HepG2 (cell line): Measurements from ENCODE around the gene MAPRE3. TPM values are rescaled to one million over a fixed set of nuclear protein-coding genes. Genes with fewer than 3 reads are reported as not detected.
A peak's percentile ranks its signal among the peaks of the same experiment; 100 is the strongest.

Experiments used
- AKAP8 ChIP-seq: sonication (generic); formaldehyde crosslinking; IDR thresholded peaks from 2 replicates; pipeline ENCODE4 v1.5.1; 2020; ENCODE audit warnings: mild to moderate bottlenecking, missing genetic modification reagents
- BHLHE40 ChIP-seq: IDR thresholded peaks from 2 replicates; pipeline ENCODE4 v1.6.1; 2011; ENCODE audit warnings: low read length, improper control_type of control experiment
- CEBPB ChIP-seq: IDR thresholded peaks from 2 replicates; pipeline ENCODE4 v1.6.1; 2011; ENCODE audit warnings: low read depth, low read length, improper control_type of control experiment, borderline replicate concordance
- DNMT3B ChIP-seq: conservative IDR thresholded peaks from 2 replicates; pipeline ENCODE4 v1.6.1; 2016; ENCODE audit warnings: missing biosample characterization, control low read depth
- FOXA3 ChIP-seq: IDR thresholded peaks from 2 replicates; pipeline ENCODE4 v1.6.1; 2016; ENCODE audit warnings: missing genetic modification reagents, missing compliant biosample characterization
- GATAD2A ChIP-seq: IDR thresholded peaks from 2 replicates; pipeline ENCODE4 v1.6.1; 2016
- HMGA1 ChIP-seq: sonication (generic); formaldehyde crosslinking; conservative IDR thresholded peaks from 2 replicates; pipeline ENCODE4 v1.4.0; 2020; ENCODE audit warnings: missing genetic modification reagents
- NCOR1 ChIP-seq: fragments of 200-600 bp; sonication (generic); IDR thresholded peaks from 2 replicates; pipeline ENCODE4 v1.7.0; 2017; ENCODE audit warnings: antibody characterized with exemption, low read length, borderline replicate concordance
- NR2F1 ChIP-seq, 2 experiments: fragments of 450-650 bp in 1 of 2; formaldehyde crosslinking in 1 of 2; IDR thresholded peaks; 2 replicates each; pipeline versions ENCODE4 v1.5.0 to v1.6.1; 2016 to 2020; ENCODE audit warnings: mild to moderate bottlenecking in 1 of 2, missing compliant biosample characterization in 1 of 2, missing genetic modification reagents in 1 of 2, moderate library complexity in 1 of 2
- NR2F6 ChIP-seq, 2 experiments: IDR thresholded peaks; 2 replicates each; pipeline ENCODE4 v1.6.1; 2016; ENCODE audit warnings: antibody characterized with exemption in 1 of 2, mild to moderate bottlenecking in 1 of 2
- ZBTB1 ChIP-seq: sonication (generic); formaldehyde crosslinking; IDR thresholded peaks from 2 replicates; pipeline ENCODE4 v1.4.0; 2020; ENCODE audit warnings: missing genetic modification reagents, borderline replicate concordance
- ZFP37 ChIP-seq: sonication (generic); formaldehyde crosslinking; IDR thresholded peaks from 2 replicates; pipeline ENCODE4 v1.4.0; 2020; ENCODE audit warnings: missing genetic modification reagents, borderline replicate concordance
- ZKSCAN8 ChIP-seq: IDR thresholded peaks from 2 replicates; pipeline ENCODE4 v1.6.1; 2016; ENCODE audit warnings: borderline replicate concordance, missing genetic modification reagents, missing compliant biosample characterization
- ZMAT3 ChIP-seq: sonication (generic); formaldehyde crosslinking; conservative IDR thresholded peaks from 2 replicates; pipeline ENCODE4 v1.7.0; 2021; ENCODE audit warnings: missing genetic modification reagents
- ZNF335 ChIP-seq: sonication (generic); formaldehyde crosslinking; IDR thresholded peaks from 2 replicates; pipeline ENCODE4 v1.4.0; 2020; ENCODE audit warnings: missing genetic modification reagents
- ZNF337 ChIP-seq: sonication (generic); formaldehyde crosslinking; IDR thresholded peaks from 2 replicates; pipeline ENCODE4 v1.5.1; 2020; ENCODE audit warnings: missing genetic modification reagents, low read depth, mild to moderate bottlenecking, borderline replicate concordance
- ZNF367 ChIP-seq: sonication (generic); formaldehyde crosslinking; IDR thresholded peaks from 2 replicates; pipeline ENCODE4 v1.4.0; 2020; ENCODE audit warnings: missing genetic modification reagents, borderline replicate concordance
- ZNF431 ChIP-seq: sonication (generic); formaldehyde crosslinking; IDR thresholded peaks from 2 replicates; pipeline ENCODE4 v1.9.0; 2022; ENCODE audit warnings: missing genetic modification reagents, low read depth, mild to moderate bottlenecking, borderline replicate concordance
- ZNF629 ChIP-seq: sonication (generic); formaldehyde crosslinking; conservative IDR thresholded peaks from 2 replicates; pipeline ENCODE4 v1.5.0; 2020; ENCODE audit warnings: missing genetic modification reagents
- ZNF768 ChIP-seq: sonication (generic); formaldehyde crosslinking; IDR thresholded peaks from 2 replicates; pipeline ENCODE4 v1.4.0; 2020; ENCODE audit warnings: missing genetic modification reagents
- ZNF773 ChIP-seq: sonication (generic); formaldehyde crosslinking; IDR thresholded peaks from 2 replicates; pipeline ENCODE4 v1.4.0; 2020; ENCODE audit warnings: missing genetic modification reagents, borderline replicate concordance
- polyA plus RNA-seq, 8 experiments: library from polyadenylated mRNA; depleted of rRNA in 3 of 8; stranded (reverse) in 7 of 8; unstranded in 1 of 8; fragments of >200 nt; fragmentation: Illumina TruSeq in 4 of 8; extraction: Trizol in 4 of 8; gene quantifications; 2 replicates each; pipeline versions ENCODE4 v1.2.1 to v1.2.3, GENCODE V29; 2011 to 2016; ENCODE audit warnings: low read depth in 4 of 8, missing spikeins in 1 of 8, mixed read lengths in 1 of 8; ENCODE audit not compliant: insufficient read depth in 1 of 8
- total RNA-seq, 5 experiments: library from RNA; depleted of rRNA; stranded (reverse); fragments of >200 nt; fragmentation: Illumina TruSeq; extraction: Trizol; gene quantifications; 2 replicates each; pipeline ENCODE4 v1.2.3, GENCODE V29; 2016; ENCODE audit warnings: low read depth in 1 of 5
- TF ChIP-seq, protein P1 (sequence below): sonication (generic); formaldehyde crosslinking; IDR thresholded peaks from 2 replicates; pipeline ENCODE4 v1.5.0; 2020; ENCODE audit warnings: missing genetic modification reagents
- TF ChIP-seq, protein P2 (sequence below): IDR thresholded peaks from 2 replicates; pipeline ENCODE4 v1.6.1; 2018; ENCODE audit warnings: missing genetic modification reagents, mild to moderate bottlenecking, missing compliant biosample characterization
- TF ChIP-seq, protein P3 (sequence below): sonication (generic); formaldehyde crosslinking; IDR thresholded peaks from 2 replicates; pipeline ENCODE4 v1.4.0; 2020; ENCODE audit warnings: mild to moderate bottlenecking, missing genetic modification reagents
- TF ChIP-seq, protein P4 (sequence below): sonication (generic); formaldehyde crosslinking; IDR thresholded peaks from 2 replicates; pipeline ENCODE4 v1.8.1; 2023; ENCODE audit warnings: mild to moderate bottlenecking, moderate library complexity, missing genetic modification reagents

The MAPRE3 gene
- total and polyA plus RNA-seq, 2 of the 13 experiments (the other 11 are each of a cell fraction or from before 2014, with no cell fraction given): 0.31 to 0.91 TPM

DNA sequence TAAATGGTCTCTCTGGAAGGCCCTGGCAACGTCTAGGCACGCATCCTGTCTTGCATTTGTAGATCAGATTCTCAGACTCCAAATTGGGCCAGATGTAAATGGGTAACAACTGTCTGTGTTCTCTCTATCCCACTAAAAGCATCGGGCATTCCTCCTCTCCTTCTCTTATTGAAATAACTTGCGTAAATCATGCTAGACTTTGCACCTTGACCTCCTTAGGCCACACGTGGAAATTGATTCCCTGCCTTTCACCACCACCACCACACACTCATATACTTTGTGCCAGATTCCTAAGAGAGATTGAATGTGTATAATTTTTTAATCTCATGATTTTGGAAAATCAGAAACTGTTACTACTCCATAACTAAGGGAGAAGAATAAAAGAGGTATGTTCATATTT is 21.3 kb downstream of the MAPRE3 start (continued):
- TF ChIP-seq NR2F6 (IDR thresholded peaks at IDR 0.05): 0 out of 2 replicates have a peak, but pooled peaks have one; percentile 17
- peak; percentile 41; the same call in 1 of the 2 replicates for TF ChIP-seq NR2F6 (CRISPR knock-in tag; IDR thresholded peaks at IDR 0.05)
- TF ChIP-seq ZNF629 (CRISPR knock-in tag): no peak
- TF ChIP-seq NCOR1: peak; percentile 74; the same call in 1 of the 2 replicates
- TF ChIP-seq, protein P1, sequence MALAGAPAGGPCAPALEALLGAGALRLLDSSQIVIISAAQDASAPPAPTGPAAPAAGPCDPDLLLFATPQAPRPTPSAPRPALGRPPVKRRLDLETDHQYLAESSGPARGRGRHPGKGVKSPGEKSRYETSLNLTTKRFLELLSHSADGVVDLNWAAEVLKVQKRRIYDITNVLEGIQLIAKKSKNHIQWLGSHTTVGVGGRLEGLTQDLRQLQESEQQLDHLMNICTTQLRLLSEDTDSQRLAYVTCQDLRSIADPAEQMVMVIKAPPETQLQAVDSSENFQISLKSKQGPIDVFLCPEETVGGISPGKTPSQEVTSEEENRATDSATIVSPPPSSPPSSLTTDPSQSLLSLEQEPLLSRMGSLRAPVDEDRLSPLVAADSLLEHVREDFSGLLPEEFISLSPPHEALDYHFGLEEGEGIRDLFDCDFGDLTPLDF (CRISPR knock-in tag): no peak
- no peak for TF ChIP-seq ZNF773
- TF ChIP-seq, protein P2, sequence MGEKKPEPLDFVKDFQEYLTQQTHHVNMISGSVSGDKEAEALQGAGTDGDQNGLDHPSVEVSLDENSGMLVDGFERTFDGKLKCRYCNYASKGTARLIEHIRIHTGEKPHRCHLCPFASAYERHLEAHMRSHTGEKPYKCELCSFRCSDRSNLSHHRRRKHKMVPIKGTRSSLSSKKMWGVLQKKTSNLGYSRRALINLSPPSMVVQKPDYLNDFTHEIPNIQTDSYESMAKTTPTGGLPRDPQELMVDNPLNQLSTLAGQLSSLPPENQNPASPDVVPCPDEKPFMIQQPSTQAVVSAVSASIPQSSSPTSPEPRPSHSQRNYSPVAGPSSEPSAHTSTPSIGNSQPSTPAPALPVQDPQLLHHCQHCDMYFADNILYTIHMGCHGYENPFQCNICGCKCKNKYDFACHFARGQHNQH (CRISPR knock-in tag): no peak
- peak; percentile 87 for TF ChIP-seq GATAD2A
- TF ChIP-seq ZNF768 (CRISPR knock-in tag): no peak
- TF ChIP-seq BHLHE40: peak; percentile 67
- TF ChIP-seq, protein P3, sequence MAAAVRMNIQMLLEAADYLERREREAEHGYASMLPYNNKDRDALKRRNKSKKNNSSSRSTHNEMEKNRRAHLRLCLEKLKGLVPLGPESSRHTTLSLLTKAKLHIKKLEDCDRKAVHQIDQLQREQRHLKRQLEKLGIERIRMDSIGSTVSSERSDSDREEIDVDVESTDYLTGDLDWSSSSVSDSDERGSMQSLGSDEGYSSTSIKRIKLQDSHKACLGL: no peak
- TF ChIP-seq ZNF431 (CRISPR knock-in tag): no peak
- TF ChIP-seq ZMAT3 (CRISPR knock-in tag): no peak
- TF ChIP-seq ZFP37 (CRISPR knock-in tag): no peak
- TF ChIP-seq ZNF337 (CRISPR knock-in tag): no peak
- peak; percentile 42 to 65; a peak in 3 of 4 replicates for TF ChIP-seq NR2F1 (CRISPR knock-in tag; IDR thresholded peaks at IDR 0.05)
- no peak for TF ChIP-seq ZNF335 (CRISPR knock-in tag)
- TF ChIP-seq, protein P4, sequence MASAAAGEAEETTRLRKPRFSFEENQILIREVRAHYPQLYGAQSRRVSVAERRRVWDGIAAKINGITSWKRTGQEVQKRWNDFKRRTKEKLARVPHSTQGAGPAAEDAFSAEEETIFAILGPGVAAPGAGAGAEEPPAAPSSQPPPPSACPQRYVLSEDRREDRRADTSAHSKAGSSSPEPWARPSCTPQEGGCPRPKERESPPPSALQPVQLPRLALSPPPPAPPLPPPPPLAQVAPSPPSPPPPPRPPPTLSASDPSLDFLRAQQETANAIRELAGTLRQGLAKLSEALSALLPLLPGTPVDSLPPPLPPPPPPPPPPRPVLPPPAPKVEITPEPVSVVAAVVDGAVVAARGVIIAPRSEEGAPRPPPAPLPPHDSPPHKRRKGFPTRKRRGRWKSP (CRISPR knock-in tag): no peak
- TF ChIP-seq ZNF367 (CRISPR knock-in tag): no peak
- no peak for TF ChIP-seq ZBTB1 (CRISPR knock-in tag)
- peak; percentile 86 for TF ChIP-seq CEBPB
- peak; percentile 50; the same call in 1 of the 2 replicates for TF ChIP-seq FOXA3 (CRISPR knock-in tag)
- no peak for TF ChIP-seq DNMT3B (CRISPR knock-in tag)
- no peak for TF ChIP-seq HMGA1 (CRISPR knock-in tag)
- no peak for TF ChIP-seq ZKSCAN8 (CRISPR knock-in tag)
- no peak for TF ChIP-seq AKAP8 (CRISPR knock-in tag)
